CD4-positive, alpha-beta T cell treated with Interleukin-12 subunit alpha and Interleukin-12 subunit beta, for 1 hour (primary cell): ENCODE data around the gene EARS2.
"Not testable (repeated sequence)": the region's sequence is repeated elsewhere in the genome, so short reads cannot be mapped to it uniquely, and the experiment has no call there.

Source experiments
- DNase-seq: peaks from one replicate; pipeline ENCODE4 v3.0.0-alpha.2; 2020

The EARS2 gene

GRCh38 chr16:23566724-23567123 is 9.6 kb upstream of the EARS2 start:
- no peak for DNase-seq

GRCh38 chr16:23564575-23565363 is 7.6 kb upstream of the EARS2 start:
- DNase-seq = no peak

- DNase-seq = no peak
These were observed 6.0 kb upstream of the EARS2 start for GRCh38 chr16:23563186-23563585.

GRCh38 chr16:23562505-23562904 is 5.4 kb upstream of the EARS2 start:
- no peak for DNase-seq

- DNase-seq = no peak
These were observed 4.4 kb upstream of the EARS2 start for GRCh38 chr16:23561586-23561985.

- no peak for DNase-seq
These were observed 891 bp upstream of the EARS2 start for GRCh38 chr16:23557779-23558702.

- no peak for DNase-seq
These were observed 2.6 kb downstream of the EARS2 start for GRCh38 chr16:23554536-23554935.

GRCh38 chr16:23552161-23552560 is 5.0 kb downstream of the EARS2 start:
- no peak for DNase-seq

- DNase-seq = no peak
These were observed 7.2 kb downstream of the EARS2 start for GRCh38 chr16:23549938-23550337.

- DNase-seq = no peak
These were observed 12.7 kb downstream of the EARS2 start for GRCh38 chr16:23544436-23544835.

- DNase-seq = not testable (repeated sequence)
These were observed 16.4 kb downstream of the EARS2 start for GRCh38 chr16:23540817-23541178.

GRCh38 chr16:23539984-23540816 is 16.9 kb downstream of the EARS2 start:
- no peak for DNase-seq

GRCh38 chr16:23538919-23539278 is 18.3 kb downstream of the EARS2 start:
- DNase-seq = no peak

GRCh38 chr16:23537390-23537789 is 19.8 kb downstream of the EARS2 start:
- DNase-seq = no peak

GRCh38 chr16:23535901-23536300 is 21.2 kb downstream of the EARS2 start:
- no peak for DNase-seq

GRCh38 chr16:23534868-23535860 is 22.0 kb downstream of the EARS2 start:
- no peak for DNase-seq

GRCh38 chr16:23532448-23532847 is 24.7 kb downstream of the EARS2 start:
- no peak for DNase-seq

GRCh38 chr16:23530062-23530461 is 27.1 kb downstream of the EARS2 start:
- no peak for DNase-seq

- no peak for DNase-seq
These were observed 28.4 kb downstream of the EARS2 start for GRCh38 chr16:23528644-23529310.

- no peak for DNase-seq
These were observed 29.0 kb downstream of the EARS2 start for GRCh38 chr16:23527961-23528643.

- no peak for DNase-seq
These were observed 32.3 kb downstream of the EARS2 start for GRCh38 chr16:23524886-23525285.
